Trophoblast cell (in vitro differentiated cells and primary cell): ENCODE data around the gene STRIT1.
A peak's percentile ranks its signal among the peaks of the same experiment; 100 is the strongest.
"Not testable (repeated sequence)": the region's sequence is repeated elsewhere in the genome, so short reads cannot be mapped to it uniquely, and the experiment has no call there.

Experiments used
- DNase-seq, 2 donors: peaks; one replicate each; pipeline ENCODE4 v3.0.0-alpha.2; 2016
- H2AFZ ChIP-seq: 2 replicates; pipeline ENCODE4 v1.6.1; 2013; ENCODE audit warnings: low read length, moderate library complexity, mild to moderate bottlenecking; ENCODE audit not compliant: insufficient read depth, poor library complexity
- H2AK5ac ChIP-seq: 2 replicates; pipeline ENCODE4 v1.6.1; 2013; ENCODE audit warnings: mild to moderate bottlenecking, low read length
- H2BK120ac ChIP-seq: 2 replicates; pipeline ENCODE4 v1.6.1; 2013; ENCODE audit warnings: low read length, mild to moderate bottlenecking, moderate library complexity; ENCODE audit not compliant: insufficient read depth, poor library complexity
- H2BK12ac ChIP-seq: 2 replicates; pipeline ENCODE4 v1.6.1; 2013; ENCODE audit warnings: mild to moderate bottlenecking, low read length, moderate library complexity
- H2BK5ac ChIP-seq: 2 replicates; pipeline ENCODE4 v1.6.1; 2013; ENCODE audit warnings: low read length, low read depth, moderate library complexity, mild to moderate bottlenecking; ENCODE audit not compliant: poor library complexity
- H3K14ac ChIP-seq: 2 replicates; pipeline ENCODE4 v1.6.1; 2013; ENCODE audit warnings: mild to moderate bottlenecking, low read length
- H3K18ac ChIP-seq: 2 replicates; pipeline ENCODE4 v1.6.1; 2013; ENCODE audit warnings: mild to moderate bottlenecking, low read length
- H3K23ac ChIP-seq: 2 replicates; pipeline ENCODE4 v1.6.1; 2013; ENCODE audit warnings: low read length
- H3K27ac ChIP-seq: 2 replicates; pipeline ENCODE4 v1.5.1; 2013; ENCODE audit warnings: low read depth, mild to moderate bottlenecking, inconsistent platforms, low read length, moderate library complexity
- H3K27me3 ChIP-seq: 2 replicates; pipeline ENCODE4 v1.6.1; 2013; ENCODE audit warnings: inconsistent platforms, mild to moderate bottlenecking, low read length, moderate library complexity; ENCODE audit not compliant: insufficient read depth
- H3K36me3 ChIP-seq, 2 experiments: 1 replicate in 1 of 2; 2 replicates in 1 of 2; pipeline ENCODE4 v1.6.1; 2013; ENCODE audit warnings: low read length in 2 of 2, mild to moderate bottlenecking in 2 of 2, moderate library complexity in 1 of 2; ENCODE audit not compliant: insufficient read depth in 2 of 2, control insufficient read depth in 1 of 2
- H3K4ac ChIP-seq: 2 replicates; pipeline ENCODE4 v1.6.1; 2013; ENCODE audit warnings: low read depth, mild to moderate bottlenecking, low read length, moderate library complexity
- H3K4me1 ChIP-seq, 2 experiments: 1 replicate in 1 of 2; 2 replicates in 1 of 2; pipeline ENCODE4 v1.6.1; 2013; ENCODE audit warnings: low read length in 2 of 2, mild to moderate bottlenecking in 2 of 2, moderate library complexity in 1 of 2; ENCODE audit not compliant: insufficient read depth in 2 of 2, control insufficient read depth in 1 of 2
- H3K4me2 ChIP-seq: 2 replicates; pipeline ENCODE4 v1.6.1; 2013; ENCODE audit warnings: inconsistent platforms, mild to moderate bottlenecking, low read length, moderate library complexity
- H3K4me3 ChIP-seq: 2 replicates; pipeline ENCODE4 v1.5.1; 2013; ENCODE audit warnings: mild to moderate bottlenecking, low read depth, low read length, inconsistent platforms
- H3K79me1 ChIP-seq: one replicate; pipeline ENCODE4 v1.6.1; 2013; ENCODE audit warnings: low read length
- H3K79me2 ChIP-seq: 2 replicates; pipeline ENCODE4 v1.6.1; 2013; ENCODE audit warnings: low read length, mild to moderate bottlenecking; ENCODE audit not compliant: control insufficient read depth, insufficient read depth, poor library complexity
- H3K9ac ChIP-seq: 2 replicates; pipeline ENCODE4 v1.6.1; 2013; ENCODE audit warnings: mild to moderate bottlenecking, low read length
- H3K9me3 ChIP-seq: 2 replicates; pipeline ENCODE4 v1.6.1; 2013; ENCODE audit warnings: low read depth, mild to moderate bottlenecking, control low read depth, inconsistent platforms, low read length; ENCODE audit not compliant: insufficient read depth
- H4K12ac ChIP-seq: 2 replicates; pipeline ENCODE4 v1.6.1; 2013; ENCODE audit warnings: low read depth, mild to moderate bottlenecking, low read length, moderate library complexity
- H4K8ac ChIP-seq: 2 replicates; pipeline ENCODE4 v1.6.1; 2013; ENCODE audit warnings: low read depth, mild to moderate bottlenecking, low read length, moderate library complexity
- H4K91ac ChIP-seq: one replicate; pipeline ENCODE4 v1.6.1; 2013; ENCODE audit warnings: low read depth, mild to moderate bottlenecking, low read length, moderate library complexity
- WGBS: extraction: QIAGEN DNeasy Blood & Tissue Kit; methylation state at CpG from one replicate; pipeline ENCODE4 v1.1.7; 2013; ENCODE audit warnings: missing lambda C conversion rate; ENCODE audit not compliant: insufficient read length, insufficient coverage; ENCODE audit errors: extremely low coverage; 5-methylcytosine and 5-hydroxymethylcytosine counted together

The STRIT1 gene

GRCh38 chr3:155275159-155275754 lies 18.2 kb downstream of the STRIT1 start:
- not testable (repeated sequence) for H2AK5ac ChIP-seq, H3K23ac ChIP-seq, H3K4ac ChIP-seq, H4K12ac ChIP-seq, H2BK12ac ChIP-seq, DNase-seq, H3K14ac ChIP-seq, H3K9ac ChIP-seq, H2BK120ac ChIP-seq, H4K8ac ChIP-seq, H3K27ac ChIP-seq, H4K91ac ChIP-seq, H3K36me3 ChIP-seq, H3K4me2 ChIP-seq, H3K9me3 ChIP-seq, H3K79me1 ChIP-seq, H2BK5ac ChIP-seq, H3K4me1 ChIP-seq, H3K79me2 ChIP-seq, H2AFZ ChIP-seq, H3K27me3 ChIP-seq, H3K4me3 ChIP-seq, H3K18ac ChIP-seq
- no CpG with 5 or more reads among the region's 6 CpGs for WGBS

- H2AK5ac ChIP-seq, H3K18ac ChIP-seq, H3K9ac ChIP-seq, H3K23ac ChIP-seq, H3K27me3 ChIP-seq, H3K36me3 ChIP-seq, H3K4me2 ChIP-seq, H4K91ac ChIP-seq, H3K27ac ChIP-seq, H2BK5ac ChIP-seq, H2AFZ ChIP-seq, H3K79me2 ChIP-seq, H4K12ac ChIP-seq, H4K8ac ChIP-seq, DNase-seq, H2BK12ac ChIP-seq, H3K9me3 ChIP-seq, H3K4ac ChIP-seq, H2BK120ac ChIP-seq, H3K4me3 ChIP-seq, H3K14ac ChIP-seq: not testable (repeated sequence)
- H3K4me1 ChIP-seq = peaks cover 8 to 11% of the 10 kb centered on the region in 2 experiments
- peaks cover 11% of the 10 kb centered on the region for H3K79me1 ChIP-seq
- WGBS = 86% methylated on average over 1 of the region's 4 CpGs
Measured at GRCh38 chr3:155274435-155274834, 19.0 kb downstream of the STRIT1 start.

GRCh38 chr3:155271343-155271613 lies 22.2 kb downstream of the STRIT1 start:
- Histone ChIP-seq H4K8ac (no peak overlapping the region), H3K27ac (peak overlapping the region; percentile 30), H3K9ac (no peak overlapping the region), H3K4me2 (no peak overlapping the region), H3K14ac (no peak overlapping the region), H3K4me3 (no peak overlapping the region), H3K79me1 (peaks cover 11% of the 10 kb centered on the region), H2BK5ac (no peak overlapping the region), H4K91ac (no peak overlapping the region), H3K79me2 (no peaks in the 10 kb centered on the region), H3K23ac (no peak overlapping the region), H2BK12ac (peak overlapping the region; percentile 36), H3K4me1 (peaks cover 8 to 12% of the 10 kb centered on the region in 2 experiments), H3K36me3 (no peaks in the 10 kb centered on the region), H2AFZ (no peak overlapping the region), H3K9me3 (no peaks in the 10 kb centered on the region), H3K4ac (no peak overlapping the region), H2AK5ac (no peak overlapping the region), H4K12ac (no peak overlapping the region), H3K18ac (no peak overlapping the region), H3K27me3 (no peaks in the 10 kb centered on the region), H2BK120ac (no peak overlapping the region)
- no peak for DNase-seq
- WGBS = no CpG with 5 or more reads among the region's 1 CpG

- Histone ChIP-seq H3K27ac (peak overlapping the region; percentile 18), H2AFZ (peak overlapping the region; percentile 41), H3K36me3 (no peaks in the 10 kb centered on the region), H3K79me2 (no peaks in the 10 kb centered on the region), H3K4ac (no peak overlapping the region), H2BK120ac (peak overlapping the region; percentile 74), H3K4me1 (peaks cover 8 to 12% of the 10 kb centered on the region in 2 experiments), H2BK12ac (peak overlapping the region; percentile 47), H3K4me3 (no peak overlapping the region), H4K91ac (peak overlapping the region; percentile 67), H3K23ac (no peak overlapping the region), H3K4me2 (no peak overlapping the region), H3K9me3 (no peaks in the 10 kb centered on the region), H3K9ac (no peak overlapping the region), H3K79me1 (peaks cover 11% of the 10 kb centered on the region), H3K14ac (peak overlapping the region; percentile 83), H3K18ac (peak overlapping the region; percentile 77), H2BK5ac (peak overlapping the region; percentile 53), H4K12ac (no peak overlapping the region), H2AK5ac (no peak overlapping the region), H4K8ac (peak overlapping the region; percentile 64), H3K27me3 (no peaks in the 10 kb centered on the region)
- peak; percentile 11 to 64 for DNase-seq
- WGBS = no CpG with 5 or more reads among the region's 8 CpGs
Measured at GRCh38 chr3:155270485-155271342, 22.8 kb downstream of the STRIT1 start.
